Stimulated activated CD8-positive, alpha-beta memory T cell treated with anti-CD3 and anti-CD28 coated beads, Interleukin-15, amount 100 ng/mL, for 4 hours (primary cell): ENCODE data around the gene C20orf144.

Experiments used
- DNase-seq, 2 donors: peaks; one replicate each; pipeline ENCODE4 v3.0.0-alpha.2; 2020; ENCODE audit warnings: low read depth in 2 of 2

The C20orf144 gene

GRCh38 chr20:33676652-33677645, 14.8 kb downstream of the C20orf144 start:
- DNase-seq: no peak

DNA sequence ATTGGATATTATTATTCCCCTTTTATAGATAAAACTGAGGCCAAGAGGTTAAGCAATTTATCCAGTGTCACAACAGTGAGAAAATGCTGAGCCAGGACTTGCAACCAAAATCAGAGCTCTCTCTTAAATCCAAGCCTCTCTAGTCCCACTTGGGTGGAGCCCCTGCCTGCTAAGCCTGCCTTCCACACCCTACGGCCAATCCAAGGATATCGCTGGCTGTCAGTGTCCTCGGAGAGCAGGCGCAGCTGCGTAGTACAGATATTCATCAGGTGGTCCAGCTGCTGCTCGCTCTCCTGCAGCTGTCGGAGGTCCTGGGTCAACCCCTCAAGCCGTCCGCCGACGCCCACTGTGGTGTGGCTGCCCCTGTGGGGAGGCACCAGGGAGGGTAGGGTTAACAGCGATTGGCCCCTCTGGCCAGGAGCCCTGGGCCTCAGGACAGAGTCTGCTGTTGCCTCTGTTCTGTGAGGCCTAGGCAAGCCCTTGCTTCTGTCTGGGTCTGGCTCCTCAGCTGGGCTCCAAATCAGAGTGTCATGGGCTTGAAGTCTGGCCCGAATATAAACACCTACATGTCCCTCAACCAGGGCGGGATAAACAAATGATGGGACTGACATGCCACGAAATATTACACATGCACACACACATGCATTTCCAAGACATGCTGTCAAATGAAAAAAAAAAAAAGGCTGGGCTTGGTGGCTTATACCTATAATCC, 16.0 kb downstream of the C20orf144 start:
- DNase-seq: no peak

DNA sequence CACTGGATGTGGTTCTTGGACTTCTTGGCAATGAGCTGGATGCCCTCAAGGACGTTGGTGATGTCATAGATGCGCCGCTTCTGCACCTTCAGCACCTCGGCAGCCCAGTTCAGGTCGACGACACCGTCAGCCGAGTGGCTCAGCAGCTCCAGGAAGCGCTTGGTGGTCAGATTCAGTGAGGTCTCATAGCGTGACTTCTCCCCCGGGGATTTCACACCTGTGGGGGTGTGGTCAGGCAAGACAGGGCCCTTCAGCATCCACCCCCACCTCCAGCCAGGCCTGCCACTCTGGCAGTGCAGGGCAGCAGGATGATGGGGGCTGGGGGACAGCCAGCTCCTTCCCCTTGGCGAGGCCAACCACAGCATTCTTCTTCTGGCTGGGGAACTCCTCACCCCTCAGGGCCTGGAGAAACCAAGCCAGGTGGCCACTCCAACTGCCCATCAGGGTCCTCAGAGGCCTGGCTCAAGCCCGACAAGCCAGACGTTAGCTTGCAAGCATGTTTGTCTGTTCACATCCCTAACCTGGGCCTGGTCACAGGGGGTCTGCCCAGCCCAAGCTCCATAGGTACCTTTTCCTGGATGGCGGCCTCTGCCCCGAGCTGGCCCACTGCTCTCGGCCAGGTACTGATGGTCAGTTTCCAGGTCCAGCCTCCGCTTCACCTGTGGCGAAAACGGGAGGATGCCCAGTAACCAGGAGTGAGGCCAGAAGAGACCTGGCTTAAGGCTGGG, 17.8 kb downstream of the C20orf144 start:
- DNase-seq: no peak

GRCh38 chr20:33680686-33681085, 18.6 kb downstream of the C20orf144 start:
- no peak for DNase-seq

GRCh38 chr20:33681288-33681687, 19.2 kb downstream of the C20orf144 start:
- no peak for DNase-seq

GRCh38 chr20:33681728-33682353, 19.7 kb downstream of the C20orf144 start:
- DNase-seq: no peak

- no peak for DNase-seq
Observed at GRCh38 chr20:33684533-33685327, 22.6 kb downstream of the C20orf144 start.

GRCh38 chr20:33685328-33686099, 23.4 kb downstream of the C20orf144 start:
- DNase-seq: no peak

- DNase-seq: peak; percentile 83 to 89
Observed at GRCh38 chr20:33686100-33686983, 24.2 kb downstream of the C20orf144 start, which contains the start of gene E2F1. Gene E2F1 (minus strand): TSS chr20:33686385. CDS start chr20:33686264, 121 bp downstream.

DNA sequence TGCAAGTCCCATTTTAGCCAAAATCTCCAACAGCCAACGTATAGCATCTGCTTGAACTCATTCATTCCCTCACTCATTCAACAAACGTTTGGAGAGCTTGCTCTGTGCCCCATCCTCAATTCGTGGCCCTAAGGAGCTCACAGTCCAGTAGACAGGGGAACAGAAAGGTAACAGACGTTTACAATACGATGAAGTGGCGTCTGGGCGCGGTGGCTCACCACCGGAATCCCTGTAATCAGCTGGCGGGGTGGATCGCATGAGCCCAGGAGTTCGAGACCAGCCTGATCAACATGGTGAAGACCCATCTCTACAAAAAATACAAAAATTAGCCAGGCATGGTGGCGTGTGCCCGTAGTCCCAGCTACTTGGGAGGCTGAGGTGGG, 24.8 kb downstream of the C20orf144 start:
- DNase-seq: no peak

DNA sequence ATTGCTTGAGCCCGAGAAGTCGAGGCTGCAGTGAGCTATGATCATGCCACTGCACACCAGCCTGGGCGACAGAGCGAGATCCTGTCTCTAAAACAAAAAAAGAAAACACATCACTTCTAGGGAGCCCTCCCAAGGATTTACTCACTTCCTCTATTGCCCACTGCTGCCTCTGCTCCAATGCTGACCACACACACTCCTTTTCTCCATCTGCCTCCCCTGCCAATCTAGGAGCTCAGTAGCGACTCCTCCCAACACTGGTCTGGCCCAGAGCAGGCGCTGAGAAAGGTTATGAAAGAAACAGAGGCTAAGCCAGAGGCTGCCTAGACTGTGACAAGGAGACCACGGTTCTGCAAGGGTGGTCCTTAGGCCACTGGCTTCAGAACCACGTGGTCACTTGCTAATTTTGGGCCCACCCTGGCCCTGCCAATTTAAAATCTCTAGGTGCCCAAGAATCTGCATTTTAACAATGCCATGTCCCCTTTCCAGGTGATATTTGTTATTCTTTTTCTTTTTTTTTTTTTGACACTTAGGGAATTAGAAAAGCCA, 25.3 kb downstream of the C20orf144 start:
- DNase-seq: no peak

- no peak for DNase-seq
Observed at GRCh38 chr20:33687993-33688937, 26.1 kb downstream of the C20orf144 start.

DNA sequence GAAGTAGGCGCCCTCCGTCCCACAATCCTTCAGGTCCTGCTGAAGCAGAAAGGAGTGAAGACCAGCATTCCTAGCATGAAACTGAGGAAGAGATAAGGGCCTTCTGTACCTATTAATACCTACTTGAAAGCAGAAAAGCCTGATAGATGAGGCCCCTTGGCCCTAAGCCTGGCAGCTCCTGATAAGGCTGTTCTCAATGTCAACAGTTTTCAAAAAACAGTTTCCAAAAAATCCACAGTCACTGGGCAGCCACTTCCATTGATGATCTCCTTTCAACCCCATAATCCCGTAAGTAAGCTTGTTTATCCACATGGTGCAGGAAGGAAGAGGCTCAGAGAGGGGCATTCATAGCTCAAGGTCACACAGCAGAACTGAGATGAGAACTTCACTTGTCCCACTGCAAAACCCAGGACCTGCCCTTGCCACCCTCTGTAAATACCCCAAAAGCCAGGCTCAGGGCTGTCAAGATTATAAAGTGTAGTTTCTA, 26.9 kb downstream of the C20orf144 start:
- DNase-seq: no peak

GRCh38 chr20:33689493-33689892, 27.4 kb downstream of the C20orf144 start:
- no peak for DNase-seq

GRCh38 chr20:33689973-33690372, 27.8 kb downstream of the C20orf144 start:
- DNase-seq: no peak

GRCh38 chr20:33693289-33693688, 31.2 kb downstream of the C20orf144 start:
- DNase-seq: no peak
